Osteocyte (in vitro differentiated cells): ENCODE results near the gene TRMT112. TPM values are rescaled to one million over a fixed set of nuclear protein-coding genes. Genes with fewer than 3 reads are reported as not detected.

Experiments
- DNase-seq: peaks from one replicate; pipeline ENCODE4 v3.0.0; 2021; ENCODE audit warnings: mixed read lengths; ENCODE audit not compliant: unreplicated experiment; ENCODE audit errors: extremely low spot score
- H3K27ac Mint-ChIP-seq: one replicate; pipeline ENCODE4 v1.8.0; 2021; ENCODE audit warnings: mild to moderate bottlenecking, mixed read lengths; ENCODE audit not compliant: unreplicated experiment
- H3K27me3 Mint-ChIP-seq: one replicate; pipeline ENCODE4 v1.8.0; 2021; ENCODE audit warnings: mixed read lengths; ENCODE audit not compliant: unreplicated experiment
- H3K36me3 Mint-ChIP-seq: one replicate; pipeline ENCODE4 v1.8.0; 2021; ENCODE audit warnings: mixed read lengths; ENCODE audit not compliant: unreplicated experiment
- H3K4me1 Mint-ChIP-seq: one replicate; pipeline ENCODE4 v1.8.0; 2021; ENCODE audit warnings: mixed read lengths; ENCODE audit not compliant: unreplicated experiment
- H3K4me3 Mint-ChIP-seq: one replicate; pipeline ENCODE4 v1.8.0; 2021; ENCODE audit warnings: mild to moderate bottlenecking, moderate library complexity, mixed read lengths; ENCODE audit not compliant: unreplicated experiment
- H3K9me3 Mint-ChIP-seq: one replicate; pipeline ENCODE4 v1.8.0; 2021; ENCODE audit warnings: mixed read lengths; ENCODE audit not compliant: unreplicated experiment
- total RNA-seq: library from RNA; stranded (reverse); gene quantifications from 2 replicates; pipeline ENCODE4 v1.2.1, GENCODE V29; 2021
- TF ChIP-seq, protein P1 (sequence below): fragments of 200-600 bp; sonication (generic); IDR thresholded peaks from 2 replicates; pipeline ENCODE4 v1.5.0; 2021; ENCODE audit warnings: antibody characterized with exemption, mild to moderate bottlenecking, moderate library complexity

The TRMT112 gene
- total RNA-seq, 1 donor from 2014 or later: 159 TPM

DNA sequence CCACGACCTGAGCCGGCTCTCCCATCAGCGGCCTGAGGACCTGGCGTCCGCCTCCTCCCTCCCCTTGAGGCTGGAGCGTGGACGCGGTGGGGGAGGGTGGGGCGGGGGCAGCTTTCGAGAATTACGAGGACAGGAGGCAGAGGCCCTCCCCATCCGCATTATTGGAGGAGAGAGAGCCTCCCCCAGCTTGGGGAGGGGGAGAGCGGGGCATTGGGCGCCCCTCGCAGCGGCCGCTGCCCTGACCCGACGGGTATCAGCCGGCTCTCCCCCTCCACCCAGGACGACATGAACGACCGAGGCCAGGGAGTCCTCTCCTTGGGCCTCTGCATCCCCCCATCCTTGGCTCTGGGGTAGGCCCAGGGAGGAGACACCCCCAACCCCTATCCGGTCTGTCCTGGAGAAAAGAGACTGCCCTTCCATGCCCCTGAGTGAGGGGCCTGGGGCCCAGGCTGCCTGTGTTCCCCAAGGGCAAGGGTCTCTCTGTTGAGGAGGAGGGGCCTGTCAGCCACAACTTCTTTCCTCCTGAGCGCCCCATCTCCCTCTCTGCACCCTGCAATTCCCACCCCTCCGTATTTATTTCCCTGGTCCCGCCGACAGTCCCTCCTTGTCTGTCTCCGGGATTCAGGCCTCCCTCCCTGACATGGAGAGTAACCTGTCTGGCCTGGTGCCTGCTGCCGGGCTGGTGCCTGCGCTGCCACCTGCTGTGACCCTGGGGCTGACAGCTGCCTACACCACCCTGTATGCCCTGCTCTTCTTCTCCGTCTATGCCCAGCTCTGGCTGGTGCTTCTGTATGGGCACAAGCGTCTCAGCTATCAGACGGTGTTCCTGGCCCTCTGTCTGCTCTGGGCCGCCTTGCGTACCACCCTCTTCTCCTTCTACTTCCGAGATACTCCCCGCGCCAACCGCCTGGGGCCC lies 31.2 kb downstream of the TRMT112 start:
- H3K9me3 Mint-ChIP-seq: no peaks in the 10 kb centered on the region
- peaks cover 7% of the 10 kb centered on the region for H3K27me3 Mint-ChIP-seq
- peaks cover 9% of the 10 kb centered on the region for H3K36me3 Mint-ChIP-seq
- TF ChIP-seq, protein P1, sequence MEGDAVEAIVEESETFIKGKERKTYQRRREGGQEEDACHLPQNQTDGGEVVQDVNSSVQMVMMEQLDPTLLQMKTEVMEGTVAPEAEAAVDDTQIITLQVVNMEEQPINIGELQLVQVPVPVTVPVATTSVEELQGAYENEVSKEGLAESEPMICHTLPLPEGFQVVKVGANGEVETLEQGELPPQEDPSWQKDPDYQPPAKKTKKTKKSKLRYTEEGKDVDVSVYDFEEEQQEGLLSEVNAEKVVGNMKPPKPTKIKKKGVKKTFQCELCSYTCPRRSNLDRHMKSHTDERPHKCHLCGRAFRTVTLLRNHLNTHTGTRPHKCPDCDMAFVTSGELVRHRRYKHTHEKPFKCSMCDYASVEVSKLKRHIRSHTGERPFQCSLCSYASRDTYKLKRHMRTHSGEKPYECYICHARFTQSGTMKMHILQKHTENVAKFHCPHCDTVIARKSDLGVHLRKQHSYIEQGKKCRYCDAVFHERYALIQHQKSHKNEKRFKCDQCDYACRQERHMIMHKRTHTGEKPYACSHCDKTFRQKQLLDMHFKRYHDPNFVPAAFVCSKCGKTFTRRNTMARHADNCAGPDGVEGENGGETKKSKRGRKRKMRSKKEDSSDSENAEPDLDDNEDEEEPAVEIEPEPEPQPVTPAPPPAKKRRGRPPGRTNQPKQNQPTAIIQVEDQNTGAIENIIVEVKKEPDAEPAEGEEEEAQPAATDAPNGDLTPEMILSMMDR: no peak
- no peak for DNase-seq
- H3K4me3 Mint-ChIP-seq: peak overlapping the region; percentile 70
- peaks cover 29% of the 10 kb centered on the region for H3K4me1 Mint-ChIP-seq
- H3K27ac Mint-ChIP-seq: peak overlapping the region; percentile 6

DNA sequence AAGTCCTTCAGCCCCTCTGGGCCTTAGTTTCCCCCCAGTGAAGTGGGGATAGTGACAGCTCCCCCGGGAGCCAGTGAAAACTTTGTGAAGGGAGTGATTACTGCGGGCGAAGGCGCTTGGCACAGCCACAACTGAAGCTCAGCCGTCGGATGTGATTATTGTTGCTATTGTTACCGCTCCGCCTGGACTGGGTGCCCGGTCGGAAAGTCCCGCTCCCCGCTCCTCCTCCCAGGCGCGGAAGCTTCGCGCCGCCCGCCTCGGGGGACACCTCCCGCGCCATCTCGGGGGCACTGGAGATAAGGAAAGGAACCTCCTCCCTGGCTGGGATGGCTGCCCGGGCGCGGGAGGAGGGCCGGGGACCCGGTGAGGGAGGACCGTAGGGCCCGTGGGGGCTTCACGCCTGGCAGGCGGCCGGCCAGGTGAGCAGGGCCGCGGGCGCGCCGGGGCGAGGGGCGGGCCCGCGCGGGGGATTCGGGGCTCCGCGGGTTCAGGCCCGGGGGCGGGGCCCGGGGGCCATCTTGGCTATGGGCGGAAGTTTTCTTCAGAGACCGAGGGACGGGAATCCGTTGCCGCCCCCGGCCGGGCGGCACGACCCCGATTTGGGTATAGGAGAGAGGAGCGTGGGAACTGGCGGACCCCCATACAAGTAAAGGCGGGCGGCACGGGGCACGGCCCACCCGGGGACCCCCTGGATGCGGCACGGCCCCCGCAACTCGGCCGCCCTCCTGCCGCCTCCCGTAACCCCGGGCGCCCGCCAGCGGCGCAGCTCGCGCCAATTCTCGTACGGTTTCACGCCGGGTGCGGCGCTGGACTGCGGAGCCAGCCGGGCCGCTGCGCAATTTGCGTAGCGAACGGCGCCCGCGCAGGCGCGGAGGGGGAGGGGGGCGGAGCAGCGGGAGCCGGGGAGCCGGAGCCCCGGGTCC lies 32.1 kb downstream of the TRMT112 start, which contains the start of gene GPR137:
TSS of gene GPR137 (plus strand) at position 887 of the 923 bp plus-strand sequence. CDS start 677 bp downstream, outside the sequence.
- H3K9me3 Mint-ChIP-seq: no peaks in the 10 kb centered on the region
- peaks cover 23% of the 10 kb centered on the region for H3K4me1 Mint-ChIP-seq
- no peaks in the 10 kb centered on the region for H3K27me3 Mint-ChIP-seq
- H3K4me3 Mint-ChIP-seq: peak within 1 kb of the TSS; percentile 82
- peak within 1 kb of the TSS; percentile 88 for H3K27ac Mint-ChIP-seq
- peaks cover 10% of the 10 kb centered on the region for H3K36me3 Mint-ChIP-seq
- peak; percentile 95 for DNase-seq
- TF ChIP-seq, protein P1: no peak

DNA sequence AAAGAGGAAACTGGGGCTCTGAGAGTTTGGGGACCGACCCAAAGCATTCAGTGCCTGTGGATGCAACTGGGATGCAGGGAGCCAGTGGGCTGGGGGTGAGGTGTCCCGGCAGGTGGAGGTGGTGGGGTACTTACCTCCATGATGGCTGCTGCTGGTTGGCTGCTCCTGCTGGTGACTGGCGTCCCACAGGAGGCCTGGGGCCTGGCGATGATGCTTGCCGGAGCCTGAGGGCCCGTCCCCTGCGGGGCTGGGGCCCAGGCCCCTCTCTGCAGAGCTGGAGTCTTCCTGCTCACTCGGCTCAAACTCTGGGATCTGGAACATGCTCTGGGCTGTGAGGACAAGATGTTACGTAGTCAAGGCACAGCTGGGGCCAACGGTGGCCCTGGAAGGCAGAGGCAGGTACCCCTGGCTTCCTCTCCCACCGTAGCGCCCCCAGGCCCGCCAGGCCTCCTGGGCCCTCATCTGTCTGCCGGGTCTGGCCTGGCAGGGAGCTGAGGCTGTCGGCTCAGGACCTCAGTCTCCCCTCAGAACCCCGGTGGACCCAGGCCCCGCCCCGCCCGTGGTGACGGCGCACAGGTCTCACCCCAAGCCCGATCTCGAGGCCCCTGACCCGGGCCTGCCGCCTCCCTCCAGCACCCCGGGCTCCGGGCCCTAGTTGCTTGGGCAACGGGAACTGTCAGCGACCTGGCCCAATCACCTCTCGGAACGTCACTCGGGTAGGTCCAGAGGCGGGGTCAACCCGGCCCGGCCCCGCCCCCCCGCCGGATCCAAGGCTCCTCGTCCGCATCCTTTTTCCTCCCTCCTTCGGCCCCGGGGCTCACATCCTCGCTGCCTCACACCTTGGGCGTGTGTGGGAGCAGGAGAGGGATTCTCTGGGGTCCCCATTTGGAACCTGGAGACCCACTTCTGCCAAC lies 33.1 kb downstream of the TRMT112 start, which contains the start of gene BAD:
TSS of gene BAD (minus strand) at position 618 of the 914 bp plus-strand sequence. CDS start at position 321, 297 bp downstream.
- DNase-seq: peak; percentile 96
- Mint-ChIP-seq H3K27ac (peak within 1 kb of the TSS; percentile 88), H3K9me3 (no peaks in the 10 kb centered on the region), H3K4me3 (peak within 1 kb of the TSS; percentile 82), H3K27me3 (no peaks in the 10 kb centered on the region), H3K4me1 (peaks cover 23% of the 10 kb centered on the region), H3K36me3 (peaks cover 13% of the 10 kb centered on the region)
- TF ChIP-seq, protein P1: no peak

DNA sequence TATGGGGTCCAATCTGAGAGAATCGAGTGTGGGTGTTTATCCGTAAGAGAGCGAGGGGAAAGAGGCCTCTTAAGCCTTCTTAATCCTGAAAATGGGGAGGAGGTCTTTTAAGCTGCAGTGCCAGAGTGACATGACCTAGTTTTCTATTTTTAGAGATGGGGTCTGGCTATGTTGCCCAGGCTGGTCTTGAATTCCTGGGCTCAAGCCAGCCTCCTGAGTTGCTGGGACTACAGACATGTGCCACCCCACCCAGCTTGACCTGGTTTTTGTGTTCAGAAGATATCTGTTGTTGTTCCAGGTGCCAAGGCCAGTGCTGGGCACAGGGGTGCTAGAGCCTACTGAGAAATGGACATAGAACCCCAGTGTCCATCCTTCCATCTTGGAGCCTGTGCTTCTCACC lies 34.3 kb downstream of the TRMT112 start:
- Mint-ChIP-seq H3K27me3 (no peaks in the 10 kb centered on the region), H3K27ac (peak overlapping the region; percentile 40), H3K4me3 (peak overlapping the region; percentile 80), H3K4me1 (peaks cover 23% of the 10 kb centered on the region), H3K9me3 (no peaks in the 10 kb centered on the region), H3K36me3 (peaks cover 17% of the 10 kb centered on the region)
- TF ChIP-seq, protein P1: no peak
- no peak for DNase-seq
